Activated CD8-positive, alpha-beta memory T cell treated with anti-CD3 and anti-CD28 coated beads for 48 hours (primary cell): ENCODE results near the gene DIRAS3.
"Not testable (repeated sequence)": the region's sequence is repeated elsewhere in the genome, so short reads cannot be mapped to it uniquely, and the experiment has no call there.

Experiments
- DNase-seq, 3 experiments: peaks; one replicate each; pipeline ENCODE4 v3.0.0-alpha.2; 2020; ENCODE audit warnings: low read depth in 2 of 3, low spot score in 2 of 3

DIRAS3 gene, protein sequence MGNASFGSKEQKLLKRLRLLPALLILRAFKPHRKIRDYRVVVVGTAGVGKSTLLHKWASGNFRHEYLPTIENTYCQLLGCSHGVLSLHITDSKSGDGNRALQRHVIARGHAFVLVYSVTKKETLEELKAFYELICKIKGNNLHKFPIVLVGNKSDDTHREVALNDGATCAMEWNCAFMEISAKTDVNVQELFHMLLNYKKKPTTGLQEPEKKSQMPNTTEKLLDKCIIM

DNA sequence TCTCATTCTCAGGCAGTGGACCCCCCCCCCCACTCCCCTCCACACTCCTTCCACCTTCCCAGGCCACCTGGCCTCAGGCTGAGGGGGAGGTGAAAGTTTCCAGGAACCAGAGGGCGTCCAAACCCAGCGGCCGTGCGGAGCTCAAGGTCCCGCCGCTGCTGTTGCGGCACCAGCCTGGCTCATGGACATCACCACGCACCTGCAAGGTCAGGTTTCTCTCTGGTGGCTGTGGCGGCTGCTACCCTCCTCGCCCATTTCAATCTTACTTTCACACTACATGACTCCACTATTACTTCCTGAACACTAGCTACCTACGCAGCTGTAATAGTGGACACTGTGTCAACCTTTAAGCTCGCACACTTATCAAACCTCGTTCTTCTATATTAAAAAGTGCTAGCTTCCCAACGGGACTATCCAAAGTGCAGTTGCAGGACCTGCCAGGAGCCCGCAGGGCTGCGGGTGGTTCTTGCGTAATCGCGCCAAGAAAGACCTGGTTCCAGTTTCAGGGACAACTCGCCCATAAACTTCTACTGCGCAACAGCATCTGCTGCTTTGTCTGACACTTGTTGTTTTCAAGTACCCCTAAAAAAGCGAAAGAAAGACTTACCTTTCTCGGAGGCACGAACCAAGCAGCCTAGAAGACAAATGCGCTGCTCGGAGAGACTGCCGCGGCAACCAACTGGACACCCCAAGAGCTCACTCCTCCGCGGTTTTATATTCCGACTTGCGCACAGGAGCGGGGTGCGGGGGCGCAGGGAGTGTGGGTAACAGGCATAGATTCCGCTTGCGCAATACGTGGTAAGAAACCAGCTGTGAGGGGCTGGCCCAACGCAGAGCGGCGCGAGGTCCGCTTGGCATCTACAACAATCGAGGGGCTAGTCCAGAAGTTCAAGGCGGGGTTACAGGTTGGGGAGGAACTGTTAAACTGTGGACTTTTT is at the start of gene DIRAS3:
Gene DIRAS3 (minus strand): TSS at position 687 of the 938 bp plus-strand sequence. CDS start 3,330 bp downstream, outside the sequence.
- no peak for DNase-seq

DNA sequence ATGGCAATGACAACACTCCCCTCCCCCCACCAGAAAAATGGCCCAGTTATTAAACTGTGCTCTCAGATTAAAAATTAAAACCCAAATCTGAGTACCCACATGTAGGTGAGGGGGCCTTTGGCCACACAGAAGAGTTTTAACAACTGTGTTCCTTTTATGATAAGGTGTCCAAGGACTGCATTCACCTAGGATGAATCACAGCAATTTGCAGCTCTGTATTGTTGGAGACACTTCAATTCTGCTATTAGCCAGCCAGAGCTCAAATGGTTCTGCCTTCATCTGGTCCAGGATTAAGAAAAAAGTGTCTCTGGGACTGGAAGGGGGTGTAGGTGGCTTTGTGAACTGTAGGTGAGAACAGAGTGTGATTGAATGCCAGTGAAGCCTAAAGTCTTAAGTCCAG is 43.3 kb upstream of the DIRAS3 start:
- DNase-seq: no peak

DNA sequence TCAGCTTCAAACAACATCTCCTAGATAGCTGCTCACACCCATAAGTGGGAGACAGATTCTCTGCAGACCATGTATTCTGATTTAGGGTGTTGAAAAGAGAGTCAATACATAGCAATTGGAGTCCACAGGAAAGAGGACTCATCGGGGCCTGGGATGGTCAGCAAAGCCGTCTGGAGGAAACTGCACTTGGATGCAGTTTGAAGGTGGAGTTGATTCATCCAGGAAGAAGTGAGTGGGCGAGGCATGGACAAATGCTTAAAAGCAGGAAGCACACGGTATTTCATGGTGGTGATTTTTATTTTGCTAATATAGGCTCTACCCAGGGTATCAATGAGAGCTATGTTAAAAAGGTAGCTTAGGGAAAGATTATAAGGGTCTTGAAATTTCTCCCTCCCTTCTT is 36.8 kb upstream of the DIRAS3 start:
- no peak for DNase-seq

DNA sequence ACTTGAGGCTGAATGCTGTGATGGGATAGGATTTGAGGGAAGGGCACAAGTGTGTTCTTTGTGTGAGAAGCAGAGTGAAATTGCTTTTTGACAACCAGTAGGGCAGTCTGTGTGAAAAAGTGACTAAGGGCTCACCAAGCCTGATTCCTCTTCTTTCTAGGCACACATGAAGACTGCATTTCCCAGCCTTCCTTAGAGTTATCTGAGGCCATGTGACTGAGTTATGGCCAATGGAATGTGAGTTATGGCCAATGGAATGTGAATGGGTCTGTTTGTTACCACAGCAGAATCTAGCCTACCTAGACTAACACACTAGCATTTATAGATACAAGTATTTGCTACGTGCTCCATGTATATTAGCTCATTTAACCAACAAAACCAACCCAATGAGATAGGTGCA is 35.3 kb upstream of the DIRAS3 start:
- DNase-seq: no peak

DNA sequence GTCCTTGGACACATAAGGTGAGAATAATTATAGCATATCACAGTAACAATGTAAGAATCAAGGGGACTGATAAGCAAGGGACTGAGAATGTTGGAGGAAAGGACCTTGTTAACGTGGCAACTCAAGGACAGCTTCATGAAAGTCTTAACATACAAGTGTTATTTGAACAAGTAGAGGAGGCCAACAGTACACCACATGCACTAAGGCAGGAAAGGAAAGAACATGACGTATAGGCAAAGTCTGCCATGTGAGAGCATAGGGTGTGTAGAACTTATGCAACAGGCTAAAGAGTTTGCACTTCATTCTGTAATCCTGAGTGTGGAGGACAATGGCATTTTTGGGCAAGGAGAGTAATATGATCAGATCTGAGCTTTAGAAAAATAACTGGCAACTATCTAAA is 33.3 kb upstream of the DIRAS3 start:
- no peak for DNase-seq

DNA sequence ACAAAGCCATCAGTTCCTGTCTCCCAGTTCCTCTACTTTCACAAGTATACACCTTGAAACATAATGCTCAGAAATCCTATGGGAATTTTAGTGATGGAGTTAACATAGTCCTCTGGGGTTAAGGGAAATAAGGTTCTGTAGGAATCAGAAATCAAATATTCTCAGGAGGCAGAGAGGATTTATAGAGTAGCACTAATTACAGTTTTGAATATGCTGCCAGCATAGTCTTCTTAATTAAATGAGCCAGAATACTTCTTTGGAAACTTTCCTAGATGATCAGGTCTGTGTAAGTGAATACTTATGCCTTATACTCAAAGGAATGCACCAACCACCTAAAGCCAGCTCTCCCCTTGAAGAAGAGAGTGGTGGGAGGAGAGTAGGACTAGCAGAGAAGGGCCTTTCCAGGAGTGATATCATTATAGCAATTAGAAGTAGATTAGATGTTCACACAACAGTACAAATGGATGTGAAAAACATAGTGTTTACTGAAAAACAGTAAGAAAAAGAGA is 31.4 kb upstream of the DIRAS3 start:
- no peak for DNase-seq

DNA sequence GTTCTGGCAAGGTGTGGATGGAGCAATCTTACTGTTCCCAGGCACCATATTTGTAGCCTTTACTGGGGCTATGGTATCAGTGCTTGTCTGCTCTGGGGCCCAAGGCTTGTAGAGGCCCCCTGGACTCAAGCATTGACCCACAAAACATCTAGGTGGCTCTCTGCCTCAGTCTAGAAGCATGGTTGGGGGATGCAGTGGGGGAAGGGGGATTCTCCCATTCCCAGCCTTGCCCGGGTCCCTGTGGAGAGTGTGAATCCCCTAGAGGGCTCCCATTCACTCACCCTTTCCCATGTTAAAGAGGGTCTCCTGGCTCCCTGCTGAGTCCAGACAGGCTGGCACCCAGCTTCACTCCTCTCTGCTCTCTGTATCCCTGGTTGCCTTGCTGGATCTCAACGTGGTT is 28.2 kb upstream of the DIRAS3 start:
- DNase-seq: no peak

DNA sequence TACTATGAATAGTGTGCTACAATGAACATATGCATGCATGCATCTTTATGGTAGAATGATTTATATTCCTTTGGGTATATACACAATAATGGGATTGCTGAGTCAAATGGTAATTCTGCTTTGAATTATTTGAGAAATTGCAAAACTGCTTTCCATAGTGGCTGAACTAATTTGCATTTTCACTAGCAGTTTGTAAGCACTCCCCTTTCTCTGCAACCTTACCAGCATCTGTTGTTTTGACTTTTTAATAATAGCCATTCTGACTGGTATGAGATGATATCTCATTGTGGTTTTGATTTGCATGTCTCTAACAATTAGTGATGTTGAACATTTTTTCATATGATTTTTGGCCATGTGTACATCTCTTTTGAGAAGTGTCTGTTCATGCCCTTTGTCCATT is 24.0 kb upstream of the DIRAS3 start:
- no peak for DNase-seq

DNA sequence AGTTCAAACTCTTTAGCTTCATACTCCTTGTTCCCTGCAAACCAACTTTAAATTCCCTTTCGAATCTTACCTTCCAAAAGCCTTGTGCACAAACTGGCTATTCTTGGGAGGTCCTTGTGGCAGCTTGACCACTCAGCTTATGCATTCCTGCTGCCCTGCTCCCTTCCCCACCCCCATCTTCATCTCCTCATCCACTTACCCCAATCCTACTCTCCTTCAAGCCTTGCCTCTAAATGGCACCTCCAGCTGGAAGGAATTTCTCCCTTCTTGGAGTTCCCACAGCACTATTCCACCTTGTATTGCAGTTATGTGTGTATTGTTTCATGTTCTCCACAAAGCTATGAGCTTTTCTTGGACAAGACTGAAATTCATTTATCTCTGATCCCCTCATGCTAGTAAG is 15.3 kb upstream of the DIRAS3 start:
- no peak for DNase-seq

DNA sequence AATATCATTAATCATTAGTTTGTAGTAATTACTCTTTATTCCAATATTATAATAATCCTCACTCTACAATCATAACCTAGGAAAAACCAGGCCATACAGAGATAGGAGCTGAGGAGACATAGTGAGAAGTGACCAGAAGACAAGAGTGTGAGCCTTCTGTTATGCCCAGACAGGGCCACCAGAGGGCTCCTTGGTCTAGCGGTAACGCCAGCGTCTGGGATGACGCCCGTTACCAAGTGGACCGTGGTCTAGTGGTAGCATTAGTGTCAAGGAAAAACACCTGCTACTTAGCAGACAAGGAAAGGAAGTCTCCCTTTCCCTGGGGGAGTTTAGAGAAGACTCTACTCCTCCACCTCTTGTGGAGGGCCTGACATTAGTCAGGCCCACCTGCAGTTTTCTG is 7.6 kb upstream of the DIRAS3 start:
- not testable (repeated sequence) for DNase-seq

DNA sequence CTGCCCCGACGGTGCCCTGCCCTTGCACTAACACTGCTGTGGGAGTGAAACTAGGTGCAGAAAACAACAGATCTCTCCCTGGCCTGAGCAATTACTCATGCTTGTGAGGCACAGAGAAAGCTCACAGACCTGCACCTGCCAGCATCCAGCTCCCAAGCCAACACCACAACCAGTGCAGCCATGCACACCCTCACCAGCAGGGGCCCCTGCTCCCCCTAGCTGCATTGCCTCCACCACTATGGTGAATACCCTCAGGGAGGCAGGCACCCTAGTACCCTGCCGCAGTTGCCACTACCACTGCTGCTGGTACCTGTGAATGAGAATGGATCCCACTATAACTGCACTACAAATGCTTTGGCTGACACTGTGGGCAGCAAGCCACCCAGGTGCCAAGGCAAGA is 7.1 kb upstream of the DIRAS3 start:
- no peak for DNase-seq

DNA sequence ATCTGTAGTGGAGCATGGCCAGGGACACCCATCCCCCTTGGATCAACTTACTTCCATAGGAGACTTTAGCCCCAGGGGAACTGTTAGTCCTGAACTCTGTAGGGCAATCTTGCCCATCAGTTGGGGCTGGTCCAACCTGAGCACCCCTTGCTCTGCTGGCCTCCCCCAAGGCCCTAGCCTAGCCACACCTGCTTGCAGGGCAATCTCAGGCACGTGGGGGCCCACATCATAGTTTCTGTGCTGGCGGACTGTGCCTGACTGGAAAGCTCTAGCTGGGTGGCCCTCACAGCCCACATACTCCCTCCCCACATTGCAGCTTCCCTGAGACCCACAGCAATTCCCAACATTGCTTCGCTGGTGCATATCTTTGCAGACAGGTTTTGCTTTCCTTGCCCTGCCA is 6.6 kb upstream of the DIRAS3 start:
- DNase-seq: no peak

DNA sequence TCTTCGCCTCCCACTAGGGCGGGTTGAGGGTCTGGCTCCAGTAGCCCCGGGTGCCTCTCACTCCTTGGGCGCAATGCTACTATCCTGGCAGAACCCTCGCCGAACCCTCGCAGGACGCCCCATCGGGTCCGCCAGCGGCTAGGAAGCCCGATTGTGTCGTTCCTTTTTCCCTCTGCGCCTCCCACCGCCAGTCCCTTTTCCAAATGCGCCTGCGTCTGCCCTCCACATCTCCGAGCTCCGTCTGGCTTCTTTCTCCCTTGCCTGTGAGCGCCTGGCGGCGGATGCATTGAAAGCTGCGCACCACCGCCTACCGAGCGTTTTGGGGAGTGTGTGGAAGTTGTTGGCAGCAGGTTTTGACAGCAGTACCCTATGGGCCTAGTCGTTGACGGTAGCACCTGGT is 1.0 kb upstream of the DIRAS3 start:
- no peak for DNase-seq

DNA sequence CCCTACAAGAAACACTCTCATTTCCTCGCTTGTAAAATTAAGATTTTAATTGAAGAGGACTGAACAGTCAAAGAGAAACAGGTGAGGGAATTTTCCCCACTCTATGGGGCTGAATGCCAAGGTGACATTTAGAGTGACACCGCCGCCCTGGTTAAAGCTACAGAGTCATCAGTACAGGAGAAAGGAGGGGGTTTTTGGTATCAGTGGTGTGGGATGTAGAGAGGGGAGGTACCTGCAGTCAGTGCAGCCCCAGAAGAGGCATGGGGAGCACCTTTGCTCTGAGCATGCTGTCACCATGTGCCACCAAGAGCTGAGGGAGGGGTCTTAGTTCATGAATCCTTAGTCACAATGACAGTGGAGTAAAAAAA is 2.8 kb downstream of the DIRAS3 start:
- no peak for DNase-seq

DNA sequence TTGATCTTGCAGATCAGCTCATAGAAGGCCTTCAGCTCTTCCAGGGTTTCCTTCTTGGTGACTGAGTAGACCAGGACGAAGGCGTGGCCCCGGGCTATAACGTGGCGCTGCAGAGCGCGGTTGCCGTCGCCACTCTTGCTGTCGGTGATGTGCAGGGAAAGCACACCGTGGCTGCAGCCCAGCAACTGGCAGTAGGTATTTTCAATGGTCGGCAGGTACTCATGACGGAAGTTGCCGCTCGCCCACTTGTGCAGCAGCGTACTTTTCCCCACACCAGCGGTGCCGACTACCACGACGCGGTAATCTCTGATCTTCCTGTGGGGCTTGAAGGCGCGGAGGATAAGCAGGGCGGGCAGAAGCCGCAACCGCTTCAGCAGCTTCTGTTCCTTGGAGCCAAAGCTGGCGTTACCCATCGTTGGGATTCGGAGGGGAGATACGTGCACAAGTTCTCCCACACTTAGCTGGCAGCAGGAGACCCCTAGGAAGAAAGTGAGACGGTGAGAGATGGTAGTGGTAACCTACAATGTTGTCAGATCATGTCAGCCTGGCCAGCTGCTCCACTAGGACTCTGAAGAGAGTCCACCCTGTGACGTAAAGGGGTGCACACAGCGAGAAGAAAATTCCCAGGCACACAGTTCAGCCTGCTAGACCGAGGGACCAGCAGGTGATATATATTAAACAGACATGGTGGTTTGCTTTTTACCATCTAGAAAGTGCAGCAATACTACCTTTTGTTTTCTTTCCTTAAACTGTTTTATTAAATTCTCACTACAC is 3.4 kb downstream of the DIRAS3 start:
- no peak for DNase-seq

DNA sequence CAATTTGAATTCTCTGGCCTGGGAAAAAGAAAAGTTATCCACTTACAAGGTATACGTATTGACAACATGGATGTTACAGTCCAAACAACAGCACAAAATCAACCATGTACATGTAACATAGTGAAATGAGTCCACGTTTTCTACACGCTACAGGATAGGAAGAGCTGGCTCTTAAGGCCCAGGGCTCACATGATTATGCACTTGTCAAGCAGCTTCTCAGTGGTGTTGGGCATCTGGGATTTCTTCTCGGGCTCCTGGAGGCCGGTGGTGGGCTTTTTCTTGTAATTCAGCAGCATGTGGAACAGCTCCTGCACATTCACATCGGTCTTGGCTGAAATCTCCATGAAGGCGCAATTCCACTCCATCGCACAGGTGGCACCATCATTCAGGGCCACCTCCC is 4.0 kb downstream of the DIRAS3 start:
- no peak for DNase-seq

DNA sequence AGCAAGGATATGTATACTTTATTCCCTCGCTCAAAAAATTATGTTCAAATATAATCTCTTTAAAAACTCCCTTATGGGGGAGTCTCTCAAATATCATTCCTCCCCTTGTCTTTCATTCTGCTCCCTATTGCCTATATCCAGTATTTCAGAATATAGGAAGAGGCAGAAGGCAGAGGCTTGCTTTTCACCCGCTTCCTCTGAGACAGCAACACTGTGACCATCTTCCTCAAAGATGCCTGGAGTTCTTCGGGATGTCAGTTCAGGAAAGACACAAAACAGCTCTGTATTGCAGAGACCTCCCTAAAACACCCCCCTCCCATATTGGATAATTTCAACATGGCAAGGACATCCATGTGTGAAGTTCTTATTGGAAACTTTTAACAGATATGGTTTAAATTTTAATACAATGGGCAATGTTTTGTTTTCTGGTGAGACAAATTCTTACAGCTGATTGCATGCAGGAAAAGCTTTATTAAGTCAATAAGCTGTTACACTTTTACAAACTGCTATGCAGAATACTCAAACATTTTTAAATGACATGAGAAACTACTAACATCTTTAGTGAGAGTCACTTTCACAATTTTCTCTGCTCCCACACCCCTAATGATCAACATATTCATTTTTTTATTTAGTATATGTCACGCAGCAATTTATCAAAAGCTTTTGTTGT is 4.8 kb downstream of the DIRAS3 start:
- no peak for DNase-seq

DNA sequence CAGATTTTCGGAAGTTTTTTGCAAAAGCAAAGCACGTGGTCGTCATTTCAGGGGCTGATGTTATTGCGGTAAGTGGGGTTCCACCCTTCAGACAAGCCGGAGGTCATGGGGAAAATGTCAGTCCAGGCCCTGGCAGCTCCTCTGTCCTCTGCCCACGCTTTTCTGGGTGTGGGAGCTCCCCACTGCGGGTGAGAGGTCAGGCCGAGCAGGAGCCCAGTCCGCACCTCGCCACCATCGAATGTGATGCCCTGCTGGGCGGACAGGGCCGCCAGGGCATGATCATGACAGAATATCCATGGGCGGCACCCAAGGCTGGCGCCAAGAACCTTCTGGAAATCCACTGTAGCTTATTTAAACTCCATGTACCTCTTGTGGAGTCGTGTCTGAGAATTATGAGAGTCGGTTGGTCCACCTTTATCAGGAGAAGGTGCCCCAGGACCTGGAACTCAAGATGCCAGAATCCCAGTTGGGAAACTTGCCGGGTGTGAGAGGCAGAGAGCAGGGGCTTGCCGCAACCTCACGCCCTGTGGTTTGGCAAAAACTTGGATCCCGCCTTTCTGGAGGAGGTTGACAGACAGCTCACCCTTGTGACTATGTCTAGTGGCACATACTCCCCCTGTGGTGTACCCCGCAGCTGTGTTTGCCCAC is 6.9 kb downstream of the DIRAS3 start:
- no peak for DNase-seq

DNA sequence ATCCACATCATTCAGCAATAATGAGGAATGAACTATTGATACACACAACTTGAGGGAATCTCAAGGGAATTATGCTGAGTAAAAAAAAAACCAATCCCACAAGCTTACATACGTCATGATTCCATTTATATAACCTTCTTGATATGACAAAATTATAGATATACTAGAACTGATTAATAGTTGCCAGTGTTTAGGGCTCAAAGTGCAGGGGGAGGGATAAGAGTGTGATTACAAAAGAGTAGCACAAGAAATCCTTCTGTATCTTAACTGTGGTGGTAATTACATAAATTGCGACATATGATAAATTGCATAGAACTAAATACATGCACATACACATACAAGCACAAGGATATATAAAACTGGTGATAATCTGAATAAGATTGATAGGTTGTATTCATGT is 13.5 kb downstream of the DIRAS3 start:
- no peak for DNase-seq

DNA sequence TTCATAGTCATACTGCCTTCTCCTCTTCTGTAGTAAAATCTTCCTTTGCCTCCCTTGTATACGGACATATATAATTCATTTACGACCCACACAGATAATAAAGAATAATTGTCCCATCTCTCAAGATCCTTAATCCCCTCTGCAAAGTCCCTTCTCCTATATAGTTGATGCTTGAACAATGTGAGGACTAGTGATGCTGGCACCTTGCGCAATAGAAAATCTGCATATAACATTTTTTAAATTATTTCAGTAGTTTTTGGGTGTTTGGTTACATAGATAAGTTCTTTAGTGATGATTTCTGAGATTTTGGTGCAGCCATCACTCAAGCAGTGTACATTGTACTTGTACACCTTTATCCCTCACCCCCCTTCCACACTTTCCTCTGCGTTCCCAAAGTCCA is 21.0 kb downstream of the DIRAS3 start:
- no peak for DNase-seq

DNA sequence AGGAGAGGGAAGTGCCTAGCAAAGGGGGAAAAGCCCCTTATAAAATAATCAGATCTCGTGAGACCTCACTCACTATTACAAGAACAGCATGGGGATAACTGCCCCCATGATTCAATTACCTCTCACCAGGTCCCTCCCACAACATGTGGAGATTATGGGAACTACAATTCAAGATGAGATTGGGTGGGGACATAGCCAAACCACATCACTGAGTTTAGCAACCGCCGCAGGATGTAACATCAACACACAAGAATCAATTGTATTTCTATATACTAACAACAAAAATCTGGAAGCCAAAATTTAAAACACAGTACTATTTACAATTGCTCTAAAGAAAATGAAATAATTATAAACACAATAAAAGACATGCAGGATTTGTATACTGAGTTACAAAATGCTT is 21.9 kb downstream of the DIRAS3 start:
- no peak for DNase-seq
